Inferior parietal cortex (tissue), 1 donor: ENCODE measurements around the gene APCDD1.
A peak's percentile ranks its signal among the peaks of the same experiment; 100 is the strongest.
"Not testable (repeated sequence)": the region's sequence is repeated elsewhere in the genome, so short reads cannot be mapped to it uniquely, and the experiment has no call there.

ENCODE experiments used
- DNase-seq: peaks from one replicate; pipeline ENCODE4 v3.0.0-alpha.2; 2016; ENCODE audit errors: extremely low spot score

The APCDD1 gene

DNA sequence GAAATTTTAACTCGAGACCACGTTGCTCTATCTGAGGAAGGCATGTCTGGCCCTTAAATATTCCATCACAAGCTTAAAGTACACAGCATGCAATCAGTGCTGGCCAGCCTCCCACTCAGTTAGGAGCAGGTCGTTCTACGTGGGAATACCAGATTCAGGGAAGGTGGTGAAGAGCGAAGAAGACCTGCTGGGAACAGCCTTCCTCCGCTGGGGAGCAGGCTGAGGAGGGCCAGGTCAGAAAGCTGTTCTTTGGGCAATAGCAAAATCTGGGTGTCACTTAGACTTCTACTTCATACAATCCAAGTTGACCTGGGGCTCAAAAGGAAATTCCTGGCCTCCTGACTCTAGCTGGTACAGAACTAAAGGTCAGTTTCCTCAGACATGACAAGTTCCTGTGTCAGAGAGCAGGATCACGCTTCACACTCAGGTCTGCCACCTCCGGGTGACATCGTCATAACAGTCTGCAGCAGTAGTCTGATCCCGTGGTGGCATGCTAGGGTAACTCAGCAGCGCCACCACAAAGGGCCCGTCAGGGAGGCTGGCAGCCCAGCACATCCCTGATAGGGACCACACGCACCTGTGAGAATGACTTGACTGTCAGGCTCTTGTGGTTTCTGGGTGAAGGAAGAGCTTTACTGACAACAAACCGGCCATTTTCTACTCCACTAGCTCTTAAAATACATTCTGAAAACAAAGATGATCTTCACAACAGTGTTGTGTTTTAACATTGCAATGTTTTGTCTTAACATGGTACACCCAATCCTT lies 36.1 kb downstream of the APCDD1 start:
- no peak for DNase-seq

DNA sequence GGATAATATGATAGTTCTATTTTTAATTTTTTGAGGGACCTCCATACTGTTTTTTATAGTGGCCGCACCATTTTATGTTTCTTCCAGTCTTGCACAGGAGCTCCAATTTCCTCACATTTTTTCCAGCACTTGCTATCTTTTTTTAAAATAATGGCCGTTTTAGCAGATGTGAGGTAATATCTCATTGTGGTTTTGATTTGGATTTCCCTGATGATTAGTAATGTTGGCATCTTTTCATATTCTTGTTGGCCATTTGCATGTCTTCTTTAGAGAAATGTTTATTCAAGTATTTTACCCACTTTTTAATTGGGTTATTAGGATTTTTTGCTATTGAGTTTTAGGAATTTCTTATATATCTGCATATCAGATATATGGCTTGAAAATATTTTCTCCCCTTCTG lies 41.5 kb downstream of the APCDD1 start:
- DNase-seq, result no peak

DNA sequence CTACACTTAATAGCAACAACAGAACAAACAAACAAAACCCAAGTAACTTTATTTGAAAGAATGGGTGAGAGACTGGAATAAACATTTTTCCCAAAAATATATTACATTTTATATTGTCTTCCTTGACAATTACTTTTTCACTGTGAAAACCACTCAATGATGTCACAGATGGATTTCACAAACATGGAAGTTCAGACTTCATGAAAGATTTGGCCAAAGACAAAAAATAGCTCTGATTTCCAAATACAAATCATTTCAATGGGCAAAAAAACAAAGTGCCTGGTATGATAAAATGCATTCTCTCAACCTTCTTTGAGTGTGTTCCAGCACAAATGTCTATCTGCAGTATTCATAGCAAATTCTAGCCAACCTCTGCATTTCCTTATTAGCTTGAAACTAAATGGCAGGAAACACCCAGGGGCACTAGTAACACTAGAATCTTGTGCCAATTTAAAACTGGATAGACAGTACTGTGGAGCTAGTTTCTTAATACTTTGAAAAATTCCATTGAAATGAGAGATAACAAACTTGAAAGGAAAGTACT lies 42.8 kb downstream of the APCDD1 start:
- DNase-seq, result no peak

DNA sequence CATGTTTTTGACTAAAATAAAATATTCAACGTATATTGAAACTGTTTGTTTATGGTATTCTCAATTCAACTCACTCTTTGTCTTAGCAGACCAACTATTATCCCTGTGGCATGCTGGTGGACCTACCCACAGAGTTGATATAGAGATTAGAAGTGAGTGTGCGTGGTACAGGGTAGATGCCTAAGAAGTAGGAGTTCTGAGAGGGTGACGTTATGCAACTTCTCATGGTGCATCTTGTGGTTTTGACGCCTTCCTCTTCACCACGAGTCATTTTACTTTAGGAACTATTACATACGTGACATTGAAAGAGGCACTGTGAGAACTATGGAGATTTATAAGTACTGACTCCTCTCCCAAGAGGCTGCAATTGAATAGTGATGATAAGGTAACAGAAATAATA lies 44.8 kb downstream of the APCDD1 start:
- DNase-seq, result no peak

DNA sequence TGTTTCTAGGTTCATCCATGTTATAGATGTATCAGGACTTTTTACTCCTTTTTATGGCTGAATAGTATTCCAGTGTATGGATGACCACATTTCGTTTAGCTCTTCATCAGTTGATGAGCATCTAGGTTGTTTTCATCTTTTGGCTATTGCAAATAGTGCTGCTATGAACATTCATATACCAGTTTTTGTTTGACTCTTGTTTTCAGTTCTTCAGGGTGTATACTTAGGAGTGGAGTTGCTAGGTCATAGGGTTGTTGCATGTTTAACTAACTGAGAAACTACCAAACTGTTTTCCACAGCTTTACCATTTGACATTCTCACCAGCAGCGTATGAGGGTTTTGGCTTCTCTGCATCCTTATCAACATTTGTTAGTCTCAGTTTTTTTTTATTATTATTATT lies 45.6 kb downstream of the APCDD1 start:
- DNase-seq, result no peak

DNA sequence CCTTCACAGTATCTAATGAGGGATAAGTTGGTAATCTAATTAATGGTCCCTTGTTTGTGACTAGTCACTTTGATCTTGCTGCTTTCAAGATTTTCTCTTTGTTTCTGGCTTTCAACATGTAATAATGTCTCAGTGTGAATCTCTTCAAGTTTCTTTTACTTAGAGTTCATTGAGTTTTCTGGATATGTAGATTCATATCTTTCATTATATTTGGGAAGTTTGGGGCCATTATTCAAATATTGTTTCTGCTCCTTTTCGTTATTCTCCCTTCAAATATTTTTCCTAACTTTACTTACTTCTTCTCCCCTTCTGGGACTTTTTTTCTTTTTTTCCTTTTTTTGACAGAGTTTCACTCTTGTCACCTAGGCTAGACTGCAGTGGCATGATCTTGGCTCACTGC lies 50.3 kb downstream of the APCDD1 start:
- DNase-seq, result no peak

DNA sequence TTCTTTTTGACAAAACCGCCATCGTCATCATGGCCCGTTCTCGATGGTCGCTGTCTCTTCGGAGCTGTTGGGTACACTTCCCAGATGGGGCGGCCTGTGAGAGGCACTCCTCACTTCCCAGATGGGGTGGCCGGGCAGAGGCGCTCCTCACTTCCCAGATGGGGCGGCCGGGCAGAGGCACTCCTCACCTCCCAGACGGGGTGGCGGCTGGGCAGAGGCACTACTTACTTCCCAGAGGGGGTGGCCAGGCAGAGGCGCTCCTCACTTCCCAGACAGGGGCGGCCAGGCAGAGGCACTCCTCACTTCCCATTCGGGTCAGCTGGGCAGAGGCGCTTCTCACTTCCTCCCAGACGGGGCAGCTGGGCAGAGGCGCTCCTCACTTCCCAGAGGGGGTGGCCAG lies 51.5 kb downstream of the APCDD1 start:
- not testable (repeated sequence) for DNase-seq

DNA sequence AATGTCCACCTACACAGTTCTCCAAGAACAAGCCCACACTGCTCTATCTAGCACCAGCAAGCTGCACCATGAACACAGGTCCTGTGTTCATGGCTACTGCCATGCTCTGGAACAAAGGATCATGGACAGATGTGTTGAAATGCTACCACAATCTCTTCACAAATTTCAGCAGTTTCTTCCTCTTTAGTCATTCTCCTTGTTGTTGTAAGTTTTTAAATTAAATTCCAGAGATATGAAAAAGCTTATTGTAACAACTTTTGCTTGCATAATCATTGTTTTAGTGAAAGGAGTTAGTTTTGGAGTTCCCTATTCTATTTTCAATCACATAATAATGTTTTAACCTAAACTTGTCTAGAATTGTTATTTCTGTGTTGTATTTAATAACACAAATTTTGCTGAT lies 54.2 kb downstream of the APCDD1 start:
- no peak for DNase-seq

DNA sequence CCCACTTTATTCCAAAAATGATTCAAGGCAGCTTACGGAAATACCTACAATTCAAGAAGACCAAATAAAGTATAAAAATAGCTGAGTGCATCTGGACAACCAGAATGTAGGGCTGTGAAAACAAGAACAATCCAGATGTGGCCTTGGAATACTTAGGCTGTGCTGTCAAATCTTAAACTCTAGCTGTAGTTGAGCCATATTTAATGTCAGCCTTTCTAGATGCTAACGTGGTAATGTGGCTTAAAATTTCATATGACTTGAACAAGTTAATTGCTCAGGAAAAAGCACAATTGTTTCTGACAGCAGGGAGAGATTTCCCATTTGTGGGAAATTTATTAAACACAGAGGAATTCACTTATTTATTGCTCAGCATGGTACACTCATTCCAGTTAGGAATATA lies 56.8 kb downstream of the APCDD1 start:
- DNase-seq, result no peak

DNA sequence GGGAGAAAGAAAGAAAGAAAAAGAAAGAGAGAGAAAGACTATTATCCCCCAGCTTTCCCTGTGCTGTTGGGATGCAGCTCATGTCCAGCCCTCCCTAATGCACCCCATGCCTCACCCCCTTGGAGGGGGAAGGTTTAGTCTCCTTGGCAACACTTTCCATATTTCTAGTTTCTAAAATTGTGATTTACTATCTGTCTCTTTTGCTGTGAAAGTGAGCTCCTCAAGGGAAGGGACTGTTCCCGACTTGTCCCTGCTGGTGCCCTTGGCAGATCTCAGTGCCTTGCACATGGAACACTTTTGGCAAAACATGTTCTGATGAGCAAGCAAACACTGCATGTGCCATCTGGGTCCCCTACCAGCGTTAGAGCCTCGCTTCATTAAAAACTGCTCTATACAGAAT lies 59.6 kb downstream of the APCDD1 start:
- DNase-seq, result no peak

DNA sequence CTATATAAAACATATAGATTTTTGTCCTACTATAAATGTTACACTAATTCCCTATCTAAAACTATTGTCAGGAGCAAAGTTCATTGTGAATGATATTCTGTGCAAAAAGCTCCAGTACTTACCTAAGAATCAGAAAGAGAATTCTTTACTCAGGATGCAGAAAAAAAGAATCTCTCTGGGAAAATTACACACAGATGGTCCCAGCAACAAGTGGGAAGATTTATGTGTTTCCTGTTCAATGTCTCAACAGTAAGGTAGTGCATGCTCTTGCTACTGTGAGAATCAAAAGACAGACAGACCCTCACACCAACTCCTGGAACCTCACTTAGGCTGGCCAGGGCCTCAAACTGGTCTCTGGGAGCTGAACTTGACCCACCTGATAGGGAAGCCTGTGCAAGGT lies 60.2 kb downstream of the APCDD1 start:
- DNase-seq, result no peak

DNA sequence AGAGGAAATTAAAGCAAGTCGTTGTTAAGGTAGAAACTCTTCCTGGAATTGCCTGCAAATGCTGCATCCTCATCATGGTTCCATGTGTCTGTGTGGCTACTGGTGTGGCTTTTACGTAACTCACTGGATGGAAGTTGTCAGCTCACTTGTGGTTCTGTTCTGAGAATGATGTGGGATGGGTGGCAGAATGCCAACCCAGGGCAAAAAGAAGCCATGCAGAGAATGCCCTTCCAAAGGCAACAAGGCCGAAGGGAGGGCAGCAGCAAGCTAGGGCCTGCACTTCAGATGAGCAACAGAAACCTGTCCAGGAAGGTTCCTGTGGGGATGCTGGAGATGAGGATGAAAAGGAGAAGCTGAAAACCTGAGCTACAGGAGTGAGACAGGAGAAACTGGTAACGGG lies 61.0 kb downstream of the APCDD1 start:
- DNase-seq, result no peak

DNA sequence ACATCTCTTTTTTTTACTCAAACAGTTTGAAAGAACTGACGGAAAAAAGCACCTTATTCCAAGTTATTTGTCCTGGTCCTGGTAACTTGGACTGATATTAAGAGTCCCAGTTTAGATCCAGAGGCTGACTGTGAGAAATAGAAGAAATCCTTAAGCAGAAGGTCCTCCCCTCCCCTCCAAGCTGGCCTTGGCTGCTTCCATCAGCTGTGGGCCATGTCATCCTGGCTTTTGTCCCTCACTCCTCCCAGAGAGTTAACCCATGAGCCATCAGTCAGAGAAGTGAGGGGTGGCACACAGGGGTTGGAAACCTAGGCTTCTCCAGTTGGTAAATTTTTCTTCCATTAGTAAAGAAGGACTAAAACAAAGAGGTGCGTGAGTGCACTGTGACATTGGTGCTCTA lies 61.6 kb downstream of the APCDD1 start:
- DNase-seq, result no peak

DNA sequence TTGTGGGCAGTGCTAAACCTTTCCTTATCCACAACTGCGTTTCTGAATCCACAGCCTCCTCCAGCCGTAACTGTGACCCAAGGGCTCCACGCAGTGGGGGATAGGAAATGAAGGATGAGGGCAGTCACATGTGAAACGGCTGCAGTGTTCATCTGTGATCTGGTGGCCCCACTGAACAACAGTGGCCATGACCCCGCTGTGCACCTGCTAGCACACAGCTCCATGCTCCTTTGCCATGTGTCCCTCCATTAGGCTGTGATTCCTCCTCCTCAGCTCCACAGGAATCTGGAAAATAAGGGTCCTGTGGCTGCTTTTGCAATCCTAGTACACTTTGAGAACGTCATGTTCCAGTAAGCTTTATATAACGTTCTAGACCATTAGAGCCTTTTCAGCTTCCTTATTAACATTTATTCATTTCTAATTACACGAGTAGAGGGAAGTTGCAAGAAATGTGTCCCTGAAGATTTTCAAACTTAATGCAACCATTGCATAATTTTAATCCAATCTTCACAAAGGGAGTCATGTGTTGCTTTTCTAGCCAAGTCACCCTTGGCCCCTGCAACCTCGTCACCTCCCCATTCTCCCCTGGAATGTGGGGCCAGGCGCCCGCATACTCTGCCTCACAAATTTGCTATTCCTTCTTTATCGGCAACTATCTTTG lies 64.3 kb downstream of the APCDD1 start:
- peak; percentile 85 for DNase-seq

DNA sequence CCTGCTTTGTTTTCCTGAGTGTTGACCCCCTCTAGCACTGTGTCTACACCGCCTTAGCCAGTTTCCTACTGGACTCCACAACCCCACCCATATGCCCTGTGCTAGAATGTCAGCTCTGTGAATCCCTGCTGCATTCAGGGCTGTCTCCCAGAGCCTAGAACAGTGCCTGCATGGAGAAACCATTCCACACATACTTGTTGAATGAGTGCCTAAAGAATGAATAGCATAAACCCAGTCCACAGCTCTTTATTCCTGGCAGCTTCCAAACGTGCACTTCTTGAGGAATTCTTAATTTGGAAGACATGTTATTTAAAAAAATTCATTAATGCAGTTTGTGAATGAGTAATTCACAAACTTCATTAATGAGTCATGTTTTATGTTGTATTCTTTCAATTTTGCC lies 64.9 kb downstream of the APCDD1 start:
- DNase-seq, result no peak

DNA sequence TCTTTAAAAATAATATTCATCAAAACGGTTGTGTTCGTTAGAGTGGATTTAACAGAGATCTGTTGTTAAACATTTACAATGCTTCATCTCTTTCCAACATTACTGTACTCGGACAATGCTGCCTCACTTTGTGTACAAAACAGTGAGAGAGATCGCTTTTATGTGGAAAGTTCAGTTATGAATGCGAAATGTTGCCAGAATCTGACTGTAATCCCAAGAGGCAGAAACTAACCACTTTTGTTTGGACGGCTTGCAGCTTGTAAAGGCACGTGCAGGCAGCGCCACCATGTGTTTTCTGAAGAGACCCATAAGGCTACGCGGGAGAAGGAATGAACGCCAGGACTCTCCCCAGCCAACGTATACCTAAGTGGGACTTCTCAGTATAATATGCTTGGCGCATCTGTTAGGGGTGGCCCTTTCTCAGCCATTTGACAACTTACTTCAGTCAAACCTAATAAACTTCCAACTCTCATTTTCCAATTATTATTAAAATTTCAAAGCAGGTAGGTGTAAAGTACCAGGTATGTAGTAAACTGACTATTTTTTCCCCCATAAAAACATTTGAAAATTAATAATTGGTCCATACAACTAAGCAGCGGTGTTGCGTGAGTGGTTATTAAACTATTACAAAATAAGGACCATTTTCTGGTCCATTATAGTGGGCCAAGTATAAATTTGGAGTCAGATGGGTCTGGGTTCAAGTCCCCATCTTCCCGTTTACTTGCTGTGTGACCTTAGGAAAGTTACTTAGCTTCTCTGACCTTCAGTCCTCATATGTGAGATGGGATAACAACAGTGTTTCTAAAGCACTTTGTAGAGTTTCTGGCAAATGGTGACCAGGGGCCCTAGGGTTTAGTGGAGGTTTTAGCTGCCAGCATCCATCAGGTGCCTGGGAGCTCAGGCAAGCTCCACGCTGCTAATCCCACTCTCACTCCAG lies 65.8 kb downstream of the APCDD1 start:
- peak; percentile 91 for DNase-seq

DNA sequence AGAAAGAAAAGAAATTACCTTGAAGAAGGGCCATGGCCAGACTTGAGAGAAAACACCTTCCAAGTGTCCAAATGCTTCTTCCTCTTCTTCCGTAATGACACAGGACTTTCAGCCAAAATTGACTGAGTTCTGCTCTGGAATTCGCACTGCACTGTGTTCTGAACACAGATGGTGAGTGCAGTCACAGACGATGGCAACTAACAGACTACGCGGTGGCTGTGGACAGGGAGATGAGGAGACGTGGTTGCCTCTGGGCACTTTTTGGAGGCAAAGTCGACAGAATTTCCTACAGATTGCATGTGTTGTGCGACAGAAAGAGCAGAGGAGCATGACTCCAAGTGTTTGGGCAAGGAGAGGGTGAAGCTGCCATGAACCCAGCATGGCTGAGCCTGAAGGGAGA lies 67.1 kb downstream of the APCDD1 start:
- DNase-seq, result no peak

DNA sequence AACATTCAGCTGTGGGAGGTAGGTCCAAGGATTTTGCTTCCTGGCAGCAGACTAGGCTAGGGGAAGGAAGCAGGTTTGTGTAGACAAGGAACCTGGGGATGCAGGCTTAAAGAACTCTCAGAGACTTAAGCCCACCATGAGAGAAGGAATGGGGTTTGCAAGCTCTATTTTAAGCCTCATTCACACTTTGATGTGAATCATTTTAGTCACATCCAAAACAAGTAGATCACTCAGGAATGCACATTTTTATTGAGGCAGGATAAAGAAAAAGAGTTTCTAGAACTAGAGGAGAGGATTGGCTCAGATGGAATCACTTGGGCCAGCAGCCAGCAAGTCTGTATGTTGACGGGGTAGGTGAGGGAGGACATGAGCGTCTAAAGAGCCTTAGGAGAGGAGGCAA lies 68.1 kb downstream of the APCDD1 start:
- DNase-seq, result no peak

DNA sequence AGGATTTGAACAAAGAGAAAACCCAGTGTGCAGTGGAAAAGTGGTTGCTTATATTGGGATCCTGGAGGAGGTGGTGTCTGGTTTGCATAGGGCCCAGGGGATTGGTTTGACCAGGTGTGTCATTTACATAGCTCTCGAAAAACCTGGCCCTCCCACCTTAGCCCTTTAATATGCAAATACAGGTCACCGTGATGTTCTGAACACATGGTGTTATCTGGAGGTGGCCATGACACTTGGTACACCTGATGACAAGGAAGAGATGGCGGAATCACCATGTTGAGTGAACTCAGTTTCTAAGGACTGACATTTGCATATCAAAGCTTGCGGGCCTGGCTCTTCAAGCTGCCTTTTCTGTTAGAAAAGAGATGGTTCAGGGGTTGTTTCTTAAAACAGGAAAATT lies 69.1 kb downstream of the APCDD1 start:
- DNase-seq, result no peak

DNA sequence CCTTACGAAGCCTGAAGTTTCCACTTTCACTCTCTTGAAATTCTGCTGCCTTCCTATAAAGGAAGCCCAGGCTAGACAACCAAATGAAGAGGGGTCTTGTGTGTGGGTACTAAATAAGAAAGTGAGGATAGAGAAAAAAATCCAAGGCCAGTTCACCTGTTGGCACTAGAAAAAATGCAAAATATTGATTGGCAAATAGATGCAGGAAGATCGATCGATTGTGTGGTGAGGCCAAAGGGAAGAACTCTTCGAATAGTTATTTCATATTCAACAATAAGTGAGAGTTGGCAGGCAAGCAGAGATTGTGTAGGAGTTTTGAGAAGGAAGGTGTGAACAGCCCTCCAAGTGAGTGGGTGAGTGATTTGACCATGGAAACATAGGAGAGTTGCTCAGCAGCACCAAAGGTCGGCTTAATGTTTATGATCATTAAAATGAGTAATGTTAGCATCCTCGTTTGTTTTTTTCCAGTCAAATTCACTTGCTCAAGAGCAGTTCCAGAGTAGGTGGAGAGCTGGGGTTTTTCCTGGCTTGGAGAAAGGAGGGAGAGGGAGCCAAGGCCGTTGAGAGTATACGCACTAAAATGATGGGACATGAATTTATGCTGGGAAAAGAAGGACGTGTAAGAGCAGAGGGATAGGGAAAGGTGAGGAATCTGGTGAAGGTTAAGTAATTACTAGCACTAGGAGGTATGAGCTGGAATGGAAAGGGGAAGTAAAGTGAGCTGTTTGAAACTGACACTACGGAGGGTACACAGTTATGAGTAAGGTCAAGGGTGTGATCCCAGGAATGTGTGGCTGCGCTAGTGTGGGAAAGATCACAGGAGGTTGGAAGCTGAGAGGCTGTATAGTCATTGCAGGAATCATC lies 70.3 kb downstream of the APCDD1 start:
- no peak for DNase-seq

DNA sequence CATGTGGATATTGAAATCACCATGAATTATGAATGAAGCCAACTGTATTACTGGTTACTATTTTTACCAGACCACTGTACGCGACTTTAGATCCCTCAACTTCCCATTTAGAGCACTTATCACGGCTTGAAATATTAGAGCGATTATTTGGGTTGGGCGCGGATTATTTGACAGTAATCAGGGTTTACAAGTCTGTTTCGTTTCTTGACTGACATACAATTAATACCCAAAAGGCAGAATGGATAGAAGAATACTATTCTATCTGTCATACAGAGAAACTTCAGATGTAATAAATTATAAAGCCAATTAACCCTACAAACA lies 70.9 kb downstream of the APCDD1 start:
- no peak for DNase-seq
